SK-N-SH treated with all-trans-retinoic acid at 6 μM for 48 hours (cell line): ENCODE results near the gene TTC33.
"Not testable (repeated sequence)": the region's sequence is repeated elsewhere in the genome, so short reads cannot be mapped to it uniquely, and the experiment has no call there.

ENCODE experiments used
- ATAC-seq: fragments of 200-7000 bp; cut with Tn5 transposase; 3 replicates; pipeline ENCODE4 v1.9.1; 2020; ENCODE audit warnings: mild to moderate bottlenecking, moderate library complexity
- ARNTL ChIP-seq: fragments of 450-650 bp; formaldehyde crosslinking; IDR thresholded peaks from 2 replicates; pipeline ENCODE4 v1.5.0; 2020; ENCODE audit warnings: low read depth, mild to moderate bottlenecking, moderate library complexity, borderline replicate concordance
- BACH2 ChIP-seq: fragments of 250-450 bp; sonication (Bioruptor Pico); IDR thresholded peaks from 2 replicates; pipeline ENCODE4 v1.9.0; 2021; ENCODE audit warnings: mild to moderate bottlenecking, borderline replicate concordance
- CSDC2 ChIP-seq: fragments of 250-450 bp; sonication (Bioruptor Pico); IDR thresholded peaks from 2 replicates; pipeline ENCODE4 v1.5.0; 2020; ENCODE audit warnings: mild to moderate bottlenecking, moderate library complexity
- ESRRG ChIP-seq: fragments of 250-450 bp; sonication (Bioruptor Pico); IDR thresholded peaks from 2 replicates; pipeline ENCODE4 v1.6.1; 2021; ENCODE audit warnings: mild to moderate bottlenecking
- GLIS3 ChIP-seq: fragments of 250-450 bp; sonication (Bioruptor Pico); IDR thresholded peaks from 2 replicates; pipeline ENCODE4 v1.5.0; 2020; ENCODE audit warnings: mild to moderate bottlenecking, moderate library complexity
- ISL1 ChIP-seq: fragments of 250-450 bp; sonication (Bioruptor Pico); IDR thresholded peaks from 2 replicates; pipeline ENCODE4 v2.1.2; 2022; ENCODE audit warnings: mild to moderate bottlenecking, moderate library complexity
- OSR1 ChIP-seq: fragments of 250-450 bp; sonication (Bioruptor Pico); IDR thresholded peaks from 2 replicates; pipeline ENCODE4 v1.8.0; 2022; ENCODE audit warnings: moderate library complexity, mild to moderate bottlenecking, inconsistent platforms
- PPARA ChIP-seq: fragments of 250-450 bp; sonication (Bioruptor Pico); IDR thresholded peaks from 2 replicates; pipeline ENCODE4 v1.5.0; 2020; ENCODE audit warnings: mild to moderate bottlenecking, borderline replicate concordance
- RARB ChIP-seq: fragments of 250-450 bp; sonication (Bioruptor Pico); IDR thresholded peaks from 2 replicates; pipeline ENCODE4 v1.8.0; 2021; ENCODE audit warnings: mild to moderate bottlenecking, moderate library complexity
- SNAI2 ChIP-seq: fragments of 250-450 bp; sonication (Bioruptor Pico); IDR thresholded peaks from 2 replicates; pipeline ENCODE4 v1.5.0; 2020; ENCODE audit warnings: mild to moderate bottlenecking, moderate library complexity
- TCF4 ChIP-seq: fragments of 250-450 bp; sonication (Bioruptor Pico); IDR thresholded peaks from 2 replicates; pipeline ENCODE4 v1.8.0; 2021; ENCODE audit warnings: mild to moderate bottlenecking, moderate library complexity, borderline replicate concordance
- TOX ChIP-seq: fragments of 250-450 bp; sonication (Bioruptor Pico); IDR thresholded peaks from 2 replicates; pipeline ENCODE4 v1.8.0; 2021; ENCODE audit warnings: mild to moderate bottlenecking, moderate library complexity, borderline replicate concordance
- ZC3H10 ChIP-seq: fragments of 250-450 bp; sonication (Bioruptor Pico); IDR thresholded peaks from 2 replicates; pipeline ENCODE4 v1.5.1; 2021; ENCODE audit warnings: mild to moderate bottlenecking, moderate library complexity
- ZFP3 ChIP-seq: fragments of 250-450 bp; sonication (Bioruptor Pico); IDR thresholded peaks from 2 replicates; pipeline ENCODE4 v1.5.0; 2020; ENCODE audit warnings: mild to moderate bottlenecking, moderate library complexity
- ZNF565 ChIP-seq: fragments of 450-650 bp; formaldehyde crosslinking; conservative IDR thresholded peaks from 2 replicates; pipeline ENCODE4 v1.5.0; 2020; ENCODE audit warnings: low read depth, mild to moderate bottlenecking, moderate library complexity
- ZNF70 ChIP-seq: fragments of 450-650 bp; formaldehyde crosslinking; IDR thresholded peaks from 2 replicates; pipeline ENCODE4 v1.5.0; 2020; ENCODE audit warnings: mild to moderate bottlenecking, moderate library complexity
- ZNF8 ChIP-seq: fragments of 450-650 bp; formaldehyde crosslinking; IDR thresholded peaks from 2 replicates; pipeline ENCODE4 v1.5.0; 2020; ENCODE audit warnings: mild to moderate bottlenecking, moderate library complexity
- TF ChIP-seq, protein P1 (sequence below): fragments of 250-450 bp; sonication (Bioruptor Pico); IDR thresholded peaks from 2 replicates; pipeline ENCODE4 v1.8.0; 2021; ENCODE audit warnings: low read depth, mild to moderate bottlenecking, moderate library complexity, borderline replicate concordance
- TF ChIP-seq, protein P2 (sequence below): fragments of 250-450 bp; sonication (Bioruptor Pico); IDR thresholded peaks from 2 replicates; pipeline ENCODE4 v1.8.0; 2020; ENCODE audit warnings: mild to moderate bottlenecking, moderate library complexity, borderline replicate concordance
- TF ChIP-seq, protein P3 (sequence below): fragments of 250-450 bp; sonication (Bioruptor Pico); IDR thresholded peaks from 2 replicates; pipeline ENCODE4 v1.5.1; 2021; ENCODE audit warnings: mild to moderate bottlenecking, moderate library complexity

Gene TTC33

DNA sequence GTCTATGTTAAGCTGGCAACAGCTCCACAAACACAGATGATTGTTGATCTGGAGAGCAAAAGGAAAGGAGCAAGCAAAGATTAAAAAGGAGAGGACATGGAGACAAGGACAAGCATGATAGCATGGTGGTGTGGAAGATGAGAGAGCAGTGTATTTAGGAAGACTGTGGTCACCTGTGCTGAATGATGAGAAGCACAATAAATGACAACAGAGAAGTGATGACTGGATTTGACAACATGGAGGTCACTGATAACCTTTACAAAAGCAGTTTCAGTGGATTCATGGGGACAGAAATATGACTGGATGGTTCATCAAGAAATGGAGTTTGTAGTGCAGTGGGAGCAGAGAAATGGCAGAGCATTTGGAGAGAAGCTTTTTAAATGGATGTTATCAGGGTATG is 20.2 kb downstream of the TTC33 start:
- TF ChIP-seq, protein P1, sequence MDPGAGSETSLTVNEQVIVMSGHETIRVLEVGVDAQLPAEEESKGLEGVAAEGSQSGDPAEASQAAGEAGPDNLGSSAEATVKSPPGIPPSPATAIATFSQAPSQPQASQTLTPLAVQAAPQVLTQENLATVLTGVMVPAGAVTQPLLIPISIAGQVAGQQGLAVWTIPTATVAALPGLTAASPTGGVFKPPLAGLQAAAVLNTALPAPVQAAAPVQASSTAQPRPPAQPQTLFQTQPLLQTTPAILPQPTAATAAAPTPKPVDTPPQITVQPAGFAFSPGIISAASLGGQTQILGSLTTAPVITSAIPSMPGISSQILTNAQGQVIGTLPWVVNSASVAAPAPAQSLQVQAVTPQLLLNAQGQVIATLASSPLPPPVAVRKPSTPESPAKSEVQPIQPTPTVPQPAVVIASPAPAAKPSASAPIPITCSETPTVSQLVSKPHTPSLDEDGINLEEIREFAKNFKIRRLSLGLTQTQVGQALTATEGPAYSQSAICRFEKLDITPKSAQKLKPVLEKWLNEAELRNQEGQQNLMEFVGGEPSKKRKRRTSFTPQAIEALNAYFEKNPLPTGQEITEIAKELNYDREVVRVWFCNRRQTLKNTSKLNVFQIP = no peak
- TF ChIP-seq ZNF8 (CRISPR knock-in tag) = no peak
- no peak for TF ChIP-seq RARB (CRISPR knock-in tag)
- no peak for TF ChIP-seq SNAI2 (CRISPR knock-in tag)
- TF ChIP-seq ISL1 (CRISPR knock-in tag) = no peak
- no peak for TF ChIP-seq TOX (CRISPR knock-in tag)
- TF ChIP-seq ARNTL (CRISPR knock-in tag) = no peak
- TF ChIP-seq ZNF70 (CRISPR knock-in tag) = no peak
- TF ChIP-seq ESRRG = no peak
- TF ChIP-seq OSR1 (CRISPR knock-in tag) = no peak
- TF ChIP-seq, protein P2, sequence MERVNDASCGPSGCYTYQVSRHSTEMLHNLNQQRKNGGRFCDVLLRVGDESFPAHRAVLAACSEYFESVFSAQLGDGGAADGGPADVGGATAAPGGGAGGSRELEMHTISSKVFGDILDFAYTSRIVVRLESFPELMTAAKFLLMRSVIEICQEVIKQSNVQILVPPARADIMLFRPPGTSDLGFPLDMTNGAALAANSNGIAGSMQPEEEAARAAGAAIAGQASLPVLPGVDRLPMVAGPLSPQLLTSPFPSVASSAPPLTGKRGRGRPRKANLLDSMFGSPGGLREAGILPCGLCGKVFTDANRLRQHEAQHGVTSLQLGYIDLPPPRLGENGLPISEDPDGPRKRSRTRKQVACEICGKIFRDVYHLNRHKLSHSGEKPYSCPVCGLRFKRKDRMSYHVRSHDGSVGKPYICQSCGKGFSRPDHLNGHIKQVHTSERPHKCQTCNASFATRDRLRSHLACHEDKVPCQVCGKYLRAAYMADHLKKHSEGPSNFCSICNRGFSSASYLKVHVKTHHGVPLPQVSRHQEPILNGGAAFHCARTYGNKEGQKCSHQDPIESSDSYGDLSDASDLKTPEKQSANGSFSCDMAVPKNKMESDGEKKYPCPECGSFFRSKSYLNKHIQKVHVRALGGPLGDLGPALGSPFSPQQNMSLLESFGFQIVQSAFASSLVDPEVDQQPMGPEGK (CRISPR knock-in tag) = no peak
- no peak for TF ChIP-seq ZNF565
- no peak for TF ChIP-seq GLIS3
- ATAC-seq = no peak

DNA sequence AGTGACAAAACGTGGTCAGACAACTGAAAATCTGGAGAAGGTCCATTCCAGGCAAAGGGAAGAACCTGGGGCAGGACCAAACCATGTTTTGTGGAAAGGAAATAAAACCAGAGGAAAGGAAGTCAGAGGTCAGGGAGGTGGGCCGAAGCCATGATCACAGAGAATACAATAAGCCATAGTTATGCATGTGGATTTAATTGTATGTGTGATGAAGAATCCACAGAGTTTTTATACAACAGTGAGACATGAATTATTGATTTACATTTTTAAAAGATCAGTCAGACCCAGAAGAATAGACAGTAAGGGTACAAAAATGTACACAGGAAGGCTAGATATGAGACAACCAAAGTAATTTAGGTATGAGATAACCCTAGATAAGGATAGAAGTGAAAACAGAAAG is 20.8 kb downstream of the TTC33 start:
- TF ChIP-seq TOX (CRISPR knock-in tag) = no peak
- TF ChIP-seq GLIS3 = no peak
- TF ChIP-seq ESRRG = no peak
- TF ChIP-seq TCF4 (CRISPR knock-in tag) = no peak
- TF ChIP-seq, protein P3, sequence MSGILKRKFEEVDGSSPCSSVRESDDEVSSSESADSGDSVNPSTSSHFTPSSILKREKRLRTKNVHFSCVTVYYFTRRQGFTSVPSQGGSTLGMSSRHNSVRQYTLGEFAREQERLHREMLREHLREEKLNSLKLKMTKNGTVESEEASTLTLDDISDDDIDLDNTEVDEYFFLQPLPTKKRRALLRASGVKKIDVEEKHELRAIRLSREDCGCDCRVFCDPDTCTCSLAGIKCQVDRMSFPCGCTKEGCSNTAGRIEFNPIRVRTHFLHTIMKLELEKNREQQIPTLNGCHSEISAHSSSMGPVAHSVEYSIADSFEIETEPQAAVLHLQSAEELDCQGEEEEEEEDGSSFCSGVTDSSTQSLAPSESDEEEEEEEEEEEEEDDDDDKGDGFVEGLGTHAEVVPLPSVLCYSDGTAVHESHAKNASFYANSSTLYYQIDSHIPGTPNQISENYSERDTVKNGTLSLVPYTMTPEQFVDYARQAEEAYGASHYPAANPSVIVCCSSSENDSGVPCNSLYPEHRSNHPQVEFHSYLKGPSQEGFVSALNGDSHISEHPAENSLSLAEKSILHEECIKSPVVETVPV (CRISPR knock-in tag) = no peak
- TF ChIP-seq, all 23 proteins: peak for 0
- peak; percentile 41; the same call in 2 of the 3 replicates for ATAC-seq

DNA sequence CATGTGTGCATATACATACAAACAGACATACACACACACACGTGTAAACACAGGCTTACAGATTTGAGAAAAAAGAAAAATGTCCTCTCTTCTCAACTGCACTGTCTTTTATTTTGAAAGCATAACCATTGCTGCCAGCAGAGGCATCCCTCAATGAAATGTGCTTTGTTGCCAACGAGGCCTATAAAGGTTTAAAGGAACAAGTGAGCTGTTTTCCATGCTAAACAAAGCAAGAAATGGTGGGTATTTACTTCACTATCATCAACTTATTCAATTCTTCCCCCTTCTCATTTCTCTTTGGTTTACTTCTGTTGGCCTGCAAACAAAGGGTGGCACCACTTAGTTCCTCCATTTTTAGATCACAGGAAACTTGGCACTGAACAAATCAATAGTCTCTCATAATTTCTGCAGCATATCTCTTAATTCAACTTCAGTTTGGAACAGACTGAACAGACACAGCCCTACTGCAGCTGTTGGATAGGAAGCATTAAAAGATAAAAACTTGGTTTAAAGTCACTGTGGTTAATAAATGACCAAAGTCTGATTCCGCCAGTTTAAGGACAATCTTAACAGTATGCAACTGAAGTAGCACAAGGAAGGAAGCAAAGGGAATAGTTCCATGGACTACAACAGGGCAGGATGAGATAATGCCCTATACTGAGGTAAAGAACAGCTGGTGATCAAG is 21.7 kb downstream of the TTC33 start:
- ATAC-seq = no peak
- TF ChIP-seq ZNF565 (no peak), TOX (CRISPR knock-in tag) (no peak)

DNA sequence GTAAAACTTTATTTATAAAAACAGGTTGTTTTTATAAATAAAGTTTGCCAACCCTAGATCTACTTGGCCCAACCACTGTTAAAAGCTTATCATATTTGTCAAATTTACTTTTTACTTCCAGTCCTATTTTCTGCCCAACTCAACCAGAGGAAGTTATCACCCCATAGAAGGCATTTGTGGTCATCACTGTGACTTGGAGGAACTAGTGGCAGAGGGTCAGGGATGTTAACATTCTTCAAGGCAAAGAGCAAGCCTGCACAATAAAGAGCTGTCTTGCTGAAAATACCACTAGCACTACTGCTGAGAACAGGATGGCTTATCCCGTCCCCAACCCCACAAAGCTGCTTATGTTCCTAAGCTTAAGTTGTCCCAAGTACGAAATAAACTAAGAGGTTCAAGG is 22.3 kb downstream of the TTC33 start:
- no peak for TF ChIP-seq ZNF70 (CRISPR knock-in tag)
- TF ChIP-seq TOX (CRISPR knock-in tag) = no peak
- no peak for TF ChIP-seq BACH2
- no peak for TF ChIP-seq CSDC2 (CRISPR knock-in tag)
- TF ChIP-seq, protein P3 (CRISPR knock-in tag) = no peak
- TF ChIP-seq ARNTL (CRISPR knock-in tag) = no peak
- TF ChIP-seq OSR1 (CRISPR knock-in tag) = no peak
- no peak for TF ChIP-seq ZC3H10 (CRISPR knock-in tag)
- TF ChIP-seq GLIS3 = no peak
- TF ChIP-seq ZFP3 (CRISPR knock-in tag) = no peak
- no peak for TF ChIP-seq ESRRG
- TF ChIP-seq, protein P1 = no peak
- no peak for TF ChIP-seq PPARA (CRISPR knock-in tag)
- TF ChIP-seq RARB (CRISPR knock-in tag) = no peak
- TF ChIP-seq, all 23 proteins: peak for 0
- no peak for ATAC-seq

DNA sequence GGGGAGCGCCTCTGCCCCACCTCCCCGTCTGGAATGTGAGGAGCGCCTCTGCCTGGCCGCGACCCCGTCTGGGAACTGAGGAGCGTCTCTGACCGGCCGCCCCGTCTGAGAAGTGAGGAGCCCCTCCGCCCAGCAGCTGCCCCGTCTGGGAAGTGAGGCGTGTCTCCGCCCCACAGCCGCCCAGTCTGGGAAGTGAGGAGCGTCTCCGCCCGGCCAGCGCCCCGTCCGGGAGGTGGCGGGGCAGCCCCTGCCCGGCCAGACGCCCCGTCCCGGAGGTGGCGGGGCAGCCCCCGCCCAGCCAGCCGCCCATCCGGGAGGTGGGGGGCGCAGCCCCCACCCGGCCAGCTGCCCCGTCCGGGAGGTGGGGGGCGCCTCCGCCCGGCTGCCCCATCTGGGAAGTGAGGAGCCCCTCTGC is 33.3 kb downstream of the TTC33 start:
- ATAC-seq = not testable (repeated sequence)
